Prostate gland (tissue), 2 donors: ENCODE measurements around the gene WDFY2.

Experiments
- CTCF ChIP-seq, 4 experiments: fragments of 200-600 bp in 2 of 4; fragments of 450-650 bp in 2 of 4; sonication (generic) in 2 of 4; IDR thresholded peaks; 1 replicate in 3 of 4; 2 replicates in 1 of 4; pipeline ENCODE4 v1.5.1; 2016 to 2019; ENCODE audit warnings: antibody characterized with exemption in 4 of 4, mild to moderate bottlenecking in 2 of 4, moderate library complexity in 2 of 4
- POLR2A ChIP-seq: fragments of 450-650 bp; IDR thresholded peaks from one replicate; pipeline ENCODE4 v1.6.1; 2016; ENCODE audit warnings: antibody characterized with exemption, mild to moderate bottlenecking

GRCh38 chr13:51612867-51613266, 28.6 kb downstream of the WDFY2 start:
- no peak for TF ChIP-seq CTCF (IDR thresholded peaks at IDR 0.05)
- TF ChIP-seq POLR2A: no peak
